Measurements from ENCODE around the gene MTX1.

DNA sequence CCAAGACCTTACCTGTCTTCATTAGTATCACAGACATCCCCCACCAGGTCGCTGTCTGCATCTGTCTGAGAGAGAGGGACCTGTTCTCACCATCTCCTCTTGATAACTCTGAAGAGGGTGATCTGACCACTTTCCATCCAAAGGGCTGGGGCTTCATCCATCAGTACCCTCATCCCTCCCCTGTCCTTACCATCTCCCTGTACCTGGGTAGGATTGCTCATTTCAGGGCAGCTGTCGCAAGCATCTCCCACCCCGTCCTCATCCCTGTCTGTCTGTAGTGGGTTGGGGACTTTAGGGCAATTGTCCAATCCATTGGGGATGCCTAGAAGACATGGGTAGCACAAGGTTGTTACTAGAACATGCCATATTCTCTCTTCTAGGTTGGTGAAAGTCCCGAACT, 8.7 kb upstream of the MTX1 start:
- TF ChIP-seq, protein P1, sequence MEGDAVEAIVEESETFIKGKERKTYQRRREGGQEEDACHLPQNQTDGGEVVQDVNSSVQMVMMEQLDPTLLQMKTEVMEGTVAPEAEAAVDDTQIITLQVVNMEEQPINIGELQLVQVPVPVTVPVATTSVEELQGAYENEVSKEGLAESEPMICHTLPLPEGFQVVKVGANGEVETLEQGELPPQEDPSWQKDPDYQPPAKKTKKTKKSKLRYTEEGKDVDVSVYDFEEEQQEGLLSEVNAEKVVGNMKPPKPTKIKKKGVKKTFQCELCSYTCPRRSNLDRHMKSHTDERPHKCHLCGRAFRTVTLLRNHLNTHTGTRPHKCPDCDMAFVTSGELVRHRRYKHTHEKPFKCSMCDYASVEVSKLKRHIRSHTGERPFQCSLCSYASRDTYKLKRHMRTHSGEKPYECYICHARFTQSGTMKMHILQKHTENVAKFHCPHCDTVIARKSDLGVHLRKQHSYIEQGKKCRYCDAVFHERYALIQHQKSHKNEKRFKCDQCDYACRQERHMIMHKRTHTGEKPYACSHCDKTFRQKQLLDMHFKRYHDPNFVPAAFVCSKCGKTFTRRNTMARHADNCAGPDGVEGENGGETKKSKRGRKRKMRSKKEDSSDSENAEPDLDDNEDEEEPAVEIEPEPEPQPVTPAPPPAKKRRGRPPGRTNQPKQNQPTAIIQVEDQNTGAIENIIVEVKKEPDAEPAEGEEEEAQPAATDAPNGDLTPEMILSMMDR (IDR thresholded peaks at IDR 0.05; ENCODE audit: insufficient read depth, low read length): no peak
- TF ChIP-seq GABPA (IDR thresholded peaks at IDR 0.05; ENCODE audit: low read depth): no peak
- no peak for TF ChIP-seq POLR2AphosphoS5 (IDR thresholded peaks at IDR 0.05; ENCODE audit: low read depth)

Measured in HL-60 (cell line).